Measurements from ENCODE around the gene EMC9. TPM values are rescaled to one million over a fixed set of nuclear protein-coding genes. Genes with fewer than 3 reads are reported as not detected.

The EMC9 gene
- total and polyA plus RNA-seq, 4 donors = 8.6 to 17.8 (median 13.4) TPM

- Histone ChIP-seq H3K4me3 (ENCODE audit: low read depth in 1 of 3, low read length in 3 of 3) (no peak overlapping the region), H3K36me3 (ENCODE audit: control insufficient read depth in 4 of 4, insufficient read depth in 3 of 4, low read depth in 1 of 4, low read length in 3 of 4) (peaks cover 11 to 44% (median 21%) of the 10 kb centered on the region in 4 donors), H3K27me3 (ENCODE audit: control insufficient read depth in 4 of 4, insufficient read depth in 4 of 4, low read length in 3 of 4) (no peaks in the 10 kb centered on the region), H3K27ac (ENCODE audit: low read depth in 1 of 2, low read length in 2 of 2) (peak overlapping the region in 1 of 2 donors; percentile 72), H3K9ac (ENCODE audit: low read depth in 1 of 2, low read length in 2 of 2) (no peak overlapping the region), H3K4me1 (ENCODE audit: control insufficient read depth in 4 of 4, insufficient read depth in 4 of 4, low read length in 3 of 4) (peaks cover 5 to 19% (median 11%) of the 10 kb centered on the region in 4 donors), H3K9me3 (ENCODE audit: control insufficient read depth in 4 of 4, low read length in 3 of 4) (no peaks in the 10 kb centered on the region)
- under 1% methylated on average over 3 of the region's 3 CpGs for WGBS
- no peak for DNase-seq (ENCODE audit: low spot score)
- TF ChIP-seq MAX (IDR thresholded peaks at IDR 0.05) = no peak
- no peak for TF ChIP-seq FOXA2 (IDR thresholded peaks at IDR 0.05)
- TF ChIP-seq FOXA1 (IDR thresholded peaks at IDR 0.05) = no peak
- TF ChIP-seq NR2F2 (IDR thresholded peaks at IDR 0.05) = no peak
- no peak for TF ChIP-seq RAD21 (IDR thresholded peaks at IDR 0.05)
These were observed 47.6 kb upstream of the EMC9 start for GRCh38 chr14:24189059-24189375.

GRCh38 chr14:24188251-24189058 lies 47.1 kb upstream of the EMC9 start, which contains the start of gene IPO4:
Gene IPO4, minus strand, starts transcription at chr14:24188816. Its CDS starts 29 bp downstream, at chr14:24188787.
- H3K4me1 ChIP-seq (ENCODE audit: control insufficient read depth in 4 of 4, insufficient read depth in 4 of 4, low read length in 3 of 4) = peaks cover 5 to 19% (median 10%) of the 10 kb centered on the region in 4 donors
- under 1% methylated on average over 65 of the region's 65 CpGs for WGBS
- DNase-seq (ENCODE audit: low spot score) = peak; percentile 87
- peak within 1 kb of the TSS in 1 of 2 donors; percentile 50 for H3K9ac ChIP-seq (ENCODE audit: low read depth in 1 of 2, low read length in 2 of 2)
- H3K4me3 ChIP-seq (ENCODE audit: low read depth in 1 of 3, low read length in 3 of 3) = peak within 1 kb of the TSS; percentile 73 to 85 (median 77)
- TF ChIP-seq, protein P1, sequence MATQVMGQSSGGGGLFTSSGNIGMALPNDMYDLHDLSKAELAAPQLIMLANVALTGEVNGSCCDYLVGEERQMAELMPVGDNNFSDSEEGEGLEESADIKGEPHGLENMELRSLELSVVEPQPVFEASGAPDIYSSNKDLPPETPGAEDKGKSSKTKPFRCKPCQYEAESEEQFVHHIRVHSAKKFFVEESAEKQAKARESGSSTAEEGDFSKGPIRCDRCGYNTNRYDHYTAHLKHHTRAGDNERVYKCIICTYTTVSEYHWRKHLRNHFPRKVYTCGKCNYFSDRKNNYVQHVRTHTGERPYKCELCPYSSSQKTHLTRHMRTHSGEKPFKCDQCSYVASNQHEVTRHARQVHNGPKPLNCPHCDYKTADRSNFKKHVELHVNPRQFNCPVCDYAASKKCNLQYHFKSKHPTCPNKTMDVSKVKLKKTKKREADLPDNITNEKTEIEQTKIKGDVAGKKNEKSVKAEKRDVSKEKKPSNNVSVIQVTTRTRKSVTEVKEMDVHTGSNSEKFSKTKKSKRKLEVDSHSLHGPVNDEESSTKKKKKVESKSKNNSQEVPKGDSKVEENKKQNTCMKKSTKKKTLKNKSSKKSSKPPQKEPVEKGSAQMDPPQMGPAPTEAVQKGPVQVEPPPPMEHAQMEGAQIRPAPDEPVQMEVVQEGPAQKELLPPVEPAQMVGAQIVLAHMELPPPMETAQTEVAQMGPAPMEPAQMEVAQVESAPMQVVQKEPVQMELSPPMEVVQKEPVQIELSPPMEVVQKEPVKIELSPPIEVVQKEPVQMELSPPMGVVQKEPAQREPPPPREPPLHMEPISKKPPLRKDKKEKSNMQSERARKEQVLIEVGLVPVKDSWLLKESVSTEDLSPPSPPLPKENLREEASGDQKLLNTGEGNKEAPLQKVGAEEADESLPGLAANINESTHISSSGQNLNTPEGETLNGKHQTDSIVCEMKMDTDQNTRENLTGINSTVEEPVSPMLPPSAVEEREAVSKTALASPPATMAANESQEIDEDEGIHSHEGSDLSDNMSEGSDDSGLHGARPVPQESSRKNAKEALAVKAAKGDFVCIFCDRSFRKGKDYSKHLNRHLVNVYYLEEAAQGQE (IDR thresholded peaks at IDR 0.05) = peak; percentile 58
- TF ChIP-seq MAX (IDR thresholded peaks at IDR 0.05) (peak; percentile 100), TAF1 (conservative IDR thresholded peaks at IDR 0.05) (no peak), GABPA (IDR thresholded peaks at IDR 0.05 in 1 of 2, conservative IDR thresholded peaks at IDR 0.05 in 1 of 2) (peak; percentile 99), NR2F2 (IDR thresholded peaks at IDR 0.05) (peak; percentile 77), YY1 (IDR thresholded peaks at IDR 0.05) (peak; percentile 75), HNF4A (conservative IDR thresholded peaks at IDR 0.05) (peak; percentile 29 to 36), SP1 (IDR thresholded peaks at IDR 0.05) (peak; percentile 68), RAD21 (IDR thresholded peaks at IDR 0.05) (peak; percentile 46 to 57), FOXA1 (IDR thresholded peaks at IDR 0.05) (peak; percentile 24), RXRA (IDR thresholded peaks at IDR 0.05) (peak; percentile 52 to 70), FOXA2 (IDR thresholded peaks at IDR 0.05) (no peak)
- TF ChIP-seq, protein P2, sequence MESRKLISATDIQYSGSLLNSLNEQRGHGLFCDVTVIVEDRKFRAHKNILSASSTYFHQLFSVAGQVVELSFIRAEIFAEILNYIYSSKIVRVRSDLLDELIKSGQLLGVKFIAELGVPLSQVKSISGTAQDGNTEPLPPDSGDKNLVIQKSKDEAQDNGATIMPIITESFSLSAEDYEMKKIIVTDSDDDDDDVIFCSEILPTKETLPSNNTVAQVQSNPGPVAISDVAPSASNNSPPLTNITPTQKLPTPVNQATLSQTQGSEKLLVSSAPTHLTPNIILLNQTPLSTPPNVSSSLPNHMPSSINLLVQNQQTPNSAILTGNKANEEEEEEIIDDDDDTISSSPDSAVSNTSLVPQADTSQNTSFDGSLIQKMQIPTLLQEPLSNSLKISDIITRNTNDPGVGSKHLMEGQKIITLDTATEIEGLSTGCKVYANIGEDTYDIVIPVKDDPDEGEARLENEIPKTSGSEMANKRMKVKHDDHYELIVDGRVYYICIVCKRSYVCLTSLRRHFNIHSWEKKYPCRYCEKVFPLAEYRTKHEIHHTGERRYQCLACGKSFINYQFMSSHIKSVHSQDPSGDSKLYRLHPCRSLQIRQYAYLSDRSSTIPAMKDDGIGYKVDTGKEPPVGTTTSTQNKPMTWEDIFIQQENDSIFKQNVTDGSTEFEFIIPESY (IDR thresholded peaks at IDR 0.05) = no peak
- TF ChIP-seq, protein P3, sequence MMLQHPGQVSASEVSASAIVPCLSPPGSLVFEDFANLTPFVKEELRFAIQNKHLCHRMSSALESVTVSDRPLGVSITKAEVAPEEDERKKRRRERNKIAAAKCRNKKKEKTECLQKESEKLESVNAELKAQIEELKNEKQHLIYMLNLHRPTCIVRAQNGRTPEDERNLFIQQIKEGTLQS (IDR thresholded peaks at IDR 0.05) = no peak
- H3K27me3 ChIP-seq (ENCODE audit: control insufficient read depth in 4 of 4, insufficient read depth in 4 of 4, low read length in 3 of 4) = no peaks in the 10 kb centered on the region
- H3K27ac ChIP-seq (ENCODE audit: low read depth in 1 of 2, low read length in 2 of 2) = peak within 1 kb of the TSS; percentile 72 to 84
- H3K36me3 ChIP-seq (ENCODE audit: control insufficient read depth in 4 of 4, insufficient read depth in 3 of 4, low read depth in 1 of 4, low read length in 3 of 4) = peaks cover 11 to 48% (median 22%) of the 10 kb centered on the region in 4 donors
- no peaks in the 10 kb centered on the region for H3K9me3 ChIP-seq (ENCODE audit: control insufficient read depth in 4 of 4, low read length in 3 of 4)

Data from liver (tissue), 9 donors.